ENCODE results near the gene DEFB108B. TPM values are rescaled to one million over a fixed set of nuclear protein-coding genes. Genes with fewer than 3 reads are reported as not detected.

DEFB108B gene
- total and polyA plus RNA-seq, 2 donors (not counting 1 experiment from before 2014, with no cell fraction given): not detected

Small RNA genes lying within 50 kb of the gene (small RNA-seq; reads per million reads assigned to genes)
- not detected for gene RNA5SP342 (ENCODE audit: insufficient read length, low read depth, low replicate concordance)

Other genes starting within 250 kb of the DEFB108B start
- not detected in 2 replicates for gene DEFB131B, start 45.3 kb downstream of the DEFB108B start, total RNA-seq
- gene DEFB131B, start 45.3 kb downstream of the DEFB108B start, polyA plus RNA-seq: not detected in 2 replicates
- 33.2 and 34.2 TPM in 2 replicates for gene XNDC1N, start 95.4 kb downstream of the DEFB108B start, total RNA-seq
- gene XNDC1N, start 95.4 kb downstream of the DEFB108B start, polyA plus RNA-seq: 5.8 and 6.6 TPM in 2 replicates
- 54.5 and 56.0 TPM in 2 replicates for gene RNF121, start 95.8 kb downstream of the DEFB108B start, total RNA-seq
- gene RNF121, start 95.8 kb downstream of the DEFB108B start, polyA plus RNA-seq: 29.0 and 31.7 TPM in 2 replicates
- 25.9 and 30.7 TPM in 2 replicates for gene IL18BP, start 165.7 kb downstream of the DEFB108B start, total RNA-seq
- gene IL18BP, start 165.7 kb downstream of the DEFB108B start, polyA plus RNA-seq: 23.3 and 37.3 TPM in 2 replicates
- 297 and 300 TPM in 2 replicates for gene NUMA1, start 247.3 kb downstream of the DEFB108B start, total RNA-seq
- 168 and 186 TPM in 2 replicates for gene NUMA1, start 247.3 kb downstream of the DEFB108B start, polyA plus RNA-seq
- gene LRRC51, start 247.7 kb downstream of the DEFB108B start, total RNA-seq: 5.5 and 7.7 TPM in 2 replicates
- 1.3 and 1.4 TPM in 2 replicates for gene LRRC51, start 247.7 kb downstream of the DEFB108B start, polyA plus RNA-seq